ENCODE data around the gene VPS41.
A peak's percentile ranks its signal among the peaks of the same experiment; 100 is the strongest.

The VPS41 gene

DNA sequence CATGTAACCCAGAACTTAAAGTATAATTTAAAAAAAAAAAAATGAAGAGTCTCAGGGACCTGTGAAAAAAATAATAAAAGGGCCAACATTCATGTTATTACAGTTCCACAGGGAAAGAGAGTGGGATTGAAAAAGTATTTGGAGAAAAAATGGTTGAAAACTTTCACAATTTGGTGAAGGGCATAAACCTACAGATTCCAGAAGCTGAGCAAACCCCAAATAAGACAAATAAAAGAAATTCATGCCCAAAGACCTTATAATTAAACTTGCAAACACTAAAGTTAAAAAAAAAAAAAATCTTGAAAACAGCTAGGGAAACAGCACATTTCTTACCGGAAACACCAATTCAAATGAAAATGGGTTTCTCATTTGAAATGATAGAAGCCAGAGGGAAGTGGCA lies 19.9 kb downstream of the VPS41 start:
- FAIRE-seq, result no peak
- TF ChIP-seq TAF1 (IDR thresholded peaks at IDR 0.05; ENCODE audit: low read depth, low read length) (no peak), SPI1 (IDR thresholded peaks at IDR 0.05; ENCODE audit: low read depth, low read length) (no peak), POU2F2 (IDR thresholded peaks at IDR 0.05; ENCODE audit: low read depth, low read length) (no peak), POLR2AphosphoS5 (IDR thresholded peaks at IDR 0.05; ENCODE audit: low read depth, low read length) (no peak), POLR2A (IDR thresholded peaks at IDR 0.05; ENCODE audit: low read depth, low read length) (no peak), PAX5 (IDR thresholded peaks at IDR 0.05; ENCODE audit: insufficient read depth, low read length, severe bottlenecking) (no peak)
- no peak for DNase-seq (ENCODE audit: insufficient read length, low spot score)

DNA sequence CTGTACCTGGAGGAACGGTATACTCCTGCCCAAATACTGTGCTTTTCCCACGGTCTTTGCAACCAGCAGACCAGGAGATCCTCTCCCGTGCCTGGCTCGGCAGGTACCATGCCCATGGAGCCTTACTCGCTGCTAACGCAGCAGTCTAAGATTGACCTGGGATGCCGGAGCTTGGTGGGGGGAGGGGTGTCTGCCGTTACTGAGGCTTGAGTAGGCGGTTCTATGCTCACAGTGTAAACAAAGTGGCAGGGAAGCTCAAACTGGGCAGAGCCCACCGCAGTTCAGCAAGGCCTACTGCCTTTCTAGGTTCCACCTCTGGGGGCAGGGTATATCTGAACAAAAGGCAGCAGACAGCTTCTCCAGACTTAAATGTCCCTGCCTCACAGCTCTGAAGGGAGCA lies 22.7 kb downstream of the VPS41 start:
- no peak for FAIRE-seq

DNA sequence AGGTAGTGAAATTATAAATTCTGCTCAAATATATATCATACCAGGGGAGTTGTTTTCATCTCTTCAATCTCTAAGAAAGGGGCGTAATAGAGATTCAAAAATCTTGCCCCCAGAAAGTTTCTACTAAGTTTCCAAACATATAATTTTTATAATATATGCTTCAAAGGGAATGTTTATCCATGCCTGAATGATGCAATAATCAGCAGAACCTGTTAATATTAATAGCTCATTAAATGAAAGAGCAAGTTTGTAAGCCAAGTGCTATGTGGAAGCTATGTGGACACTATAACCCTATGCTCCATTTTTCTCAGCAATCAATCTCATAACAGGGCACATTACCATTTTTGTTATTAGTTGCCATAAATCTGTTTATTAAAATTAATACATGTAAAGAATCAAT lies 25.3 kb downstream of the VPS41 start:
- TF ChIP-seq POU2F2 (IDR thresholded peaks at IDR 0.05; ENCODE audit: low read depth, low read length) (no peak), SPI1 (IDR thresholded peaks at IDR 0.05; ENCODE audit: low read depth, low read length) (no peak), POLR2A (IDR thresholded peaks at IDR 0.05; ENCODE audit: low read depth, low read length) (no peak), PAX5 (IDR thresholded peaks at IDR 0.05; ENCODE audit: insufficient read depth, low read length, severe bottlenecking) (no peak), TAF1 (IDR thresholded peaks at IDR 0.05; ENCODE audit: low read depth, low read length) (no peak), POLR2AphosphoS5 (IDR thresholded peaks at IDR 0.05; ENCODE audit: low read depth, low read length) (no peak)

More for the DNA sequence above, 22.7 kb downstream of the VPS41 start:
- TF ChIP-seq TAF1 (IDR thresholded peaks at IDR 0.05; ENCODE audit: low read depth, low read length) (no peak), POU2F2 (IDR thresholded peaks at IDR 0.05; ENCODE audit: low read depth, low read length) (no peak), SPI1 (IDR thresholded peaks at IDR 0.05; ENCODE audit: low read depth, low read length) (no peak), POLR2AphosphoS5 (IDR thresholded peaks at IDR 0.05; ENCODE audit: low read depth, low read length) (no peak), PAX5 (IDR thresholded peaks at IDR 0.05; ENCODE audit: insufficient read depth, low read length, severe bottlenecking) (no peak), POLR2A (IDR thresholded peaks at IDR 0.05; ENCODE audit: low read depth, low read length) (no peak)
- no peak for DNase-seq (ENCODE audit: insufficient read length, low spot score)

DNA sequence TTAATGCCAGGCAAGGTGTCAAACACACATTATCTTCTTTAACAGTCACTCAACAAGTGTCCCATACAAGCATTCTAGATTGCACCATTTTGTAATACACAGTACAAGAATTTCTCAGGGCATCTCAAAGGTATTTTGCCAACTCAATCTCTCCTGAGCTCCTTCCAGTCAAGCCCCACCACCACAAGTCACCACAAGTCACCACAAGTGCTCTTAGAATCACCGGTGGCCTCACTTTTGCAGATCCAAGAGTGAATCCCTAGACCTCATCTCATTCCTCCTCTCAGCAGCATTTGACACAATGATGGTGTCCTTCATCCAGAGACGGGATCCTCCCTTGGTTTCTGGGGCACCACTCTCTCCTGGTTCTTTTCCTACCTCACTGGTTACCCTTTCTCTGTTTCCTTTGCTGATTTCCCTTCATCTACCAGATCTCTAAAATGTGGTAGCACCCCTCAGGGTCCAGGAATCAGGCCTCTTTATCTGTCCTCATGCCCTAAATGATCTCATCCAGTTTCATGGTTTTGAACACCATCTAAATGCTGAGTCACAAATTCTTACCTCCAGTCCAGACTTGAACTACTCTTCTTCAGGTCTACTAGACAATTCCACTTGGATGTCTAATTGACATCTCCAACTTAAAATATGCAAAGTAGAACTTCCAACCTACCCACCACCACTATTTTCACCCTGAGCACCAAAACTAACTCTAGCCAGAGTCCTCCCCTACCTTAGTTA lies 26.9 kb downstream of the VPS41 start:
- DNase-seq (ENCODE audit: insufficient read length, low spot score) (no peak), FAIRE-seq (no peak)
- TF ChIP-seq POU2F2 (IDR thresholded peaks at IDR 0.05; ENCODE audit: low read depth, low read length) (no peak), TAF1 (IDR thresholded peaks at IDR 0.05; ENCODE audit: low read depth, low read length) (no peak), POLR2AphosphoS5 (IDR thresholded peaks at IDR 0.05; ENCODE audit: low read depth, low read length) (no peak), POLR2A (IDR thresholded peaks at IDR 0.05; ENCODE audit: low read depth, low read length) (no peak), SPI1 (IDR thresholded peaks at IDR 0.05; ENCODE audit: low read depth, low read length) (no peak), PAX5 (IDR thresholded peaks at IDR 0.05; ENCODE audit: insufficient read depth, low read length, severe bottlenecking) (no peak)

More for the DNA sequence above, 25.3 kb downstream of the VPS41 start:
- FAIRE-seq (no peak), DNase-seq (ENCODE audit: insufficient read length, low spot score) (no peak)

DNA sequence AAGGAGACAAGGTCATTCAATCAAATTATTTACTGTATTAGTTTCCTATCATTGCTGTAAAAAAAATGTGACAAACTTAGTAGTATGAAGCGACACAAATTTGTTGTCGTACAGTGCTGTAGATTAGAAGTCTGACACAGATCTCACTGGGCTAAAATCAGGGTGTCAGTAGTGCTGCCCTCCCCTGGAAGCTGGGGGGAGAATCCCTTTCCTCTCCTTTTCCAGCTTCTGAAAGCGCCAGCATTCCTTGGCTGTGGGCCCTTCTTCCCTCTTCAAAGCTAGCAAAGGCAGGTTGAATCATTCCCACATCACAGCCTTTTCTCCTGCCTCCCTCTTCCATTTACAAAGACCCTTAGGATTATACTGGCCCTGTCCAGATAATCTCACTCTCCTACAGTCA lies 28.0 kb downstream of the VPS41 start:
- TF ChIP-seq PAX5 (IDR thresholded peaks at IDR 0.05; ENCODE audit: insufficient read depth, low read length, severe bottlenecking), result no peak
- TF ChIP-seq POLR2AphosphoS5 (IDR thresholded peaks at IDR 0.05; ENCODE audit: low read depth, low read length), result no peak
- DNase-seq (ENCODE audit: insufficient read length, low spot score), result no peak
- no peak for FAIRE-seq

DNA sequence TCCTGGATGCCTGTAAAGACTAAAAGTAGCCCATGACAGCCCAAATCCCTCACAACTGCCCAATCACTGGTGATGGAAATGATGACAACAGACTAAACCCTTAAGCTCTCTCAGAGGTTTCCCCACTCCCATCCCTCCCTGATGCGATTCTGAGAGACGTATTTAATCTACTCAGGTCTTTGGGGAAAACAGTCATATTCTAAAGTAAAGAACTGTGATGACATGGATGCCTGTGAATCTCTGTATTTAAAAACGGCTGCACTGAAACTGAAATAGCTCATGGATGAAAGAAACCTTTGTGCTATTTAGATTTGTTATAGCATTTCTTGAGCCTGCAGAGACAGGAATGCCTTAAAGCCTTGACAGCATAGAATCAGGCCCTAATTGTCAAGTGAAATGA lies 28.5 kb downstream of the VPS41 start:
- TF ChIP-seq SPI1 (IDR thresholded peaks at IDR 0.05; ENCODE audit: low read depth, low read length), result no peak
- TF ChIP-seq POU2F2 (IDR thresholded peaks at IDR 0.05; ENCODE audit: low read depth, low read length), result no peak
- TF ChIP-seq PAX5 (IDR thresholded peaks at IDR 0.05; ENCODE audit: insufficient read depth, low read length, severe bottlenecking), result no peak
- no peak for TF ChIP-seq POLR2AphosphoS5 (IDR thresholded peaks at IDR 0.05; ENCODE audit: low read depth, low read length)
- TF ChIP-seq TAF1 (IDR thresholded peaks at IDR 0.05; ENCODE audit: low read depth, low read length), result no peak
- no peak for TF ChIP-seq POLR2A (IDR thresholded peaks at IDR 0.05; ENCODE audit: low read depth, low read length)
- FAIRE-seq, result no peak
- no peak for DNase-seq (ENCODE audit: insufficient read length, low spot score)

DNA sequence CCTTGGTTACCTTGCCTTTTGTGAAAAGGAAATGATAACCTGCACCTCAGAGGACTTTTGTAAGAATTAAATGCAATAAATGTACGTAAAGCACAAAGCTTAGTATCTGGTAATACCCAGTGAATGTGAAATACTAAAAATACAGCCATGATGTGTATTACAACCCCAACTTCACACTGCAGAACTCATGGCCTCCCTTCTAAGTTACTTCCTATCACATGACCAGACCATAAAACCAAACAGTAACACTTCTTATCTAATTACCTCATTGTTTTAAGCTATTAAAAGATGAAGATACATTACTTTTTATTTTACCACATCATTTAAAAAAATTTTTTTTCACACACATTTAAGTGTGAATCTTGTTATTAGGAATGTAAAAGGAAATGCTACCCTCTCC lies 29.0 kb downstream of the VPS41 start:
- FAIRE-seq, result no peak
- no peak for DNase-seq (ENCODE audit: insufficient read length, low spot score)
- no peak for TF ChIP-seq SPI1 (IDR thresholded peaks at IDR 0.05; ENCODE audit: low read depth, low read length)
- no peak for TF ChIP-seq POU2F2 (IDR thresholded peaks at IDR 0.05; ENCODE audit: low read depth, low read length)

DNA sequence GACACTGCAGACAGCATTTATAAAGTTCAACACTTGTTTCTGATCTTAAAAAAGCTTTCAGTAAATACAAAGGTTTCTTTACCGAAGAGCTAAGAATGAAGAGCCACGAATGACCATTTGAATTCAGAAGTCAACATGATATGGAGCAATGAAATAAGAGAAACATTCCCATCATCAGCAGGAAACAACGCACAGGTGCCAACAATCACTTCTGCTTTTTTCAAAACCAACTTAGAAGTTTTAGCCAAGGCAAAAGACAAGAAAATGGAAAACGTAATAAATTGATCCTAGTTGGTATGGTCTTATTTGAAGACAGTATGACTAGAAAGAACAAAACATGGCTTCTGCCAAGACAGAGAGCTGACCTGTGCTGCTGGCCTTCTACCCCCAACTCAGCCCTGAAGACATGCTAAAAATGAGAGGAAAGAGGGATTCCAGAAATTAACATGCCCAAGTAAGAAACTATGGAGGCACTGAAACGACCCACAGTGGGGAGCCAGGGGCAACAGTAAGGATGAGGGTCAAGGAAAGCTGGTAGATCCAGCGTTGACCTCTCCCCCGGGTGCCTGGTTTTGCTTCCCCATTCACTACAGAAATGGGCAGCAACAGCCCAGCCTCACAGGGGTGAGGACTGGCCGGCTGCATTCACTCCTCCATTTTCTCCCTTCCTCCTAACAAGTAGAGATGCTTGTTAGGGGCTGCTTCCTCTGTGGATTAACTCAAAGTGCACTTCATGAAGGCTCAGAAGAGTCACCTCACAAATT lies 30.1 kb downstream of the VPS41 start:
- FAIRE-seq (no peak), DNase-seq (ENCODE audit: insufficient read length, low spot score) (no peak)
- TF ChIP-seq PAX5 (IDR thresholded peaks at IDR 0.05; ENCODE audit: insufficient read depth, low read length, severe bottlenecking) (no peak), SPI1 (IDR thresholded peaks at IDR 0.05; ENCODE audit: low read depth, low read length) (peak; percentile 85), POLR2AphosphoS5 (IDR thresholded peaks at IDR 0.05; ENCODE audit: low read depth, low read length) (no peak), TAF1 (IDR thresholded peaks at IDR 0.05; ENCODE audit: low read depth, low read length) (no peak), POLR2A (IDR thresholded peaks at IDR 0.05; ENCODE audit: low read depth, low read length) (no peak)

DNA sequence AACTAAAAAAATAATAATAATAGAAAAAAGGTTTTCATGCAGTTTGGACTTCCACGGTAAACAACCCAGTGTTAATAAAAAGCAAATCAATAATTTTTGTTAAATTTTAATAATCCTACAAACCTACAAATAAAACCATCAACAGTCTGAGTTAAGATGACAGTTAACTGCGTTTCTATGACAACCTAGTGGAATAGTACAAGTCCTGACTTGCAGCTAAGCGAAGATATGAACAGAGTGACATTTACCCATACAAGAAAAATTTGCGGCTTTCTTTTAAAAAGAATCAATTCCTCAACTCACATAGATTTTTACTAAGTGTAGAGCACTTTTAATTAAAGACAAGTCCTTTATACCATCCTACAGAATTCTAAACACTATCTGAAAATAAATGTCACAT lies 35.6 kb downstream of the VPS41 start:
- DNase-seq (ENCODE audit: insufficient read length, low spot score) (no peak), FAIRE-seq (no peak)
- no peak for TF ChIP-seq POU2F2 (IDR thresholded peaks at IDR 0.05; ENCODE audit: low read depth, low read length)
- TF ChIP-seq POLR2A (IDR thresholded peaks at IDR 0.05; ENCODE audit: low read depth, low read length), result no peak

DNA sequence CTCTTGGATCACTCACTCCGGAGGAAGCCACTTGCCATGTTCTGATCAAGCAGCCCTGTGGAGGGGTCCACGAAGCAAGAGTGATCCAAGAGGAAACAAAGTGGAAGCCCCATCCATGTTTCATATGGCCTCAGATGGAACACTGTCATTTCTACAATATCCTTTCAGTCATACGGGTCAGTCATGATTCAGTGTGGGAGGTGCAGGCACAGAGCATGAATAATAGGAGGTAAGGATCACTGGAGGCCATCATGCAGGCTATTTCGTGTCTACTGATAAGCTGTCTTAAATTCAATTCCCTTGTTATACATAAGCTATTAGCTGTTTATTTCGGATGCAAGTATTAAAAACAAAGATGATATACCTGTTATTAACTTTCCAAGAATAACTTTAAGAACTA lies 36.8 kb downstream of the VPS41 start:
- DNase-seq (ENCODE audit: insufficient read length, low spot score) (no peak), FAIRE-seq (no peak)
- TF ChIP-seq POLR2A (IDR thresholded peaks at IDR 0.05; ENCODE audit: low read depth, low read length), result no peak
- no peak for TF ChIP-seq SPI1 (IDR thresholded peaks at IDR 0.05; ENCODE audit: low read depth, low read length)
- TF ChIP-seq PAX5 (IDR thresholded peaks at IDR 0.05; ENCODE audit: insufficient read depth, low read length, severe bottlenecking), result no peak
- TF ChIP-seq POLR2AphosphoS5 (IDR thresholded peaks at IDR 0.05; ENCODE audit: low read depth, low read length), result no peak
- TF ChIP-seq POU2F2 (IDR thresholded peaks at IDR 0.05; ENCODE audit: low read depth, low read length), result no peak
- no peak for TF ChIP-seq TAF1 (IDR thresholded peaks at IDR 0.05; ENCODE audit: low read depth, low read length)

All from GM12891 (cell line).